Keratinocyte (primary cell): ENCODE measurements around the gene ADRB2. TPM values are rescaled to one million over a fixed set of nuclear protein-coding genes. Genes with fewer than 3 reads are reported as not detected.

Experiments used
- DNase-seq: peaks from one replicate; pipeline ENCODE4 v3.0.0-alpha.2; 2011; ENCODE audit warnings: low read depth, missing footprints, low spot score
- FAIRE-seq: peaks from 2 replicates; lab custom pipeline; 2011; peaks lifted over from hg19 to GRCh38; lab: Jason Lieb, UNC
- H2AFZ ChIP-seq: 2 replicates; pipeline ENCODE4 v1.6.0; 2012; ENCODE audit warnings: low read length, control low read depth, inconsistent platforms; ENCODE audit not compliant: control insufficient read depth
- H3K27ac ChIP-seq: 2 replicates; pipeline ENCODE4 v1.5.1; 2011; ENCODE audit warnings: low read length; ENCODE audit not compliant: control insufficient read depth, insufficient read depth
- H3K27me3 ChIP-seq: 3 replicates; pipeline ENCODE4 v1.6.0; 2011; ENCODE audit warnings: low read length; ENCODE audit not compliant: control insufficient read depth, insufficient read depth; ENCODE audit errors: extremely low read depth
- H3K36me3 ChIP-seq, 2 experiments: 2 replicates in 1 of 2; 3 replicates in 1 of 2; pipeline ENCODE4 v1.5.1; 2011; ENCODE audit warnings: low read length in 2 of 2, mild to moderate bottlenecking in 1 of 2; ENCODE audit not compliant: control insufficient read depth in 2 of 2, insufficient read depth in 2 of 2; ENCODE audit errors: extremely low read depth in 1 of 2
- H3K4me1 ChIP-seq: 3 replicates; pipeline ENCODE4 v1.5.1; 2011; ENCODE audit warnings: low read length; ENCODE audit not compliant: control insufficient read depth, insufficient read depth; ENCODE audit errors: extremely low read depth
- H3K4me2 ChIP-seq: 3 replicates; pipeline ENCODE4 v1.6.0; 2011; ENCODE audit warnings: low read depth, low read length; ENCODE audit not compliant: control insufficient read depth, insufficient read depth; ENCODE audit errors: extremely low read depth
- H3K4me3 ChIP-seq, 3 experiments: fragments of 200-600 bp in 1 of 3; sonication (generic) in 1 of 3; 2 replicates in 2 of 3; 3 replicates in 1 of 3; pipeline ENCODE4 v1.5.1; 2011 to 2016; ENCODE audit warnings: low read length in 3 of 3, mild to moderate bottlenecking in 3 of 3, control low read depth in 2 of 3, inconsistent platforms in 1 of 3, low read depth in 1 of 3, mixed read lengths in 1 of 3, mixed run types in 1 of 3, moderate library complexity in 1 of 3; ENCODE audit not compliant: control insufficient read depth in 2 of 3, insufficient read depth in 2 of 3; ENCODE audit errors: extremely low read depth in 1 of 3
- H3K79me2 ChIP-seq: 2 replicates; pipeline ENCODE4 v1.6.0; 2012; ENCODE audit warnings: low read length; ENCODE audit not compliant: control insufficient read depth, insufficient read depth
- H3K9ac ChIP-seq: 3 replicates; pipeline ENCODE4 v1.6.0; 2011; ENCODE audit warnings: low read length; ENCODE audit not compliant: control insufficient read depth, insufficient read depth; ENCODE audit errors: extremely low read depth
- H3K9me1 ChIP-seq: 3 replicates; pipeline ENCODE4 v1.6.0; 2011; ENCODE audit warnings: low read length; ENCODE audit not compliant: control insufficient read depth, insufficient read depth; ENCODE audit errors: extremely low read depth
- H3K9me3 ChIP-seq: 2 replicates; pipeline ENCODE4 v1.5.1; 2012; ENCODE audit warnings: low read depth, low read length; ENCODE audit not compliant: control insufficient read depth
- H4K20me1 ChIP-seq: 3 replicates; pipeline ENCODE4 v1.6.0; 2011; ENCODE audit warnings: low read length; ENCODE audit not compliant: control insufficient read depth, insufficient read depth; ENCODE audit errors: extremely low read depth
- CTCF ChIP-seq, 3 experiments: IDR thresholded peaks in 1 of 3; conservative IDR thresholded peaks in 1 of 3; optimal IDR thresholded peaks in 1 of 3; 2 replicates in 2 of 3; 3 replicates in 1 of 3; pipeline versions ENCODE3 to v1.5.1; 2011; ENCODE audit warnings: low read length in 3 of 3, mild to moderate bottlenecking in 3 of 3, moderate library complexity in 2 of 3, control low read depth in 1 of 3, inconsistent platforms in 1 of 3; ENCODE audit not compliant: insufficient read depth in 2 of 3; ENCODE audit errors: extremely low read depth in 1 of 3
- EZH2 ChIP-seq: IDR thresholded peaks from one replicate; pipeline ENCODE4 v1.6.1; 2012; ENCODE audit warnings: inconsistent platforms, mild to moderate bottlenecking, low read length, moderate library complexity
- dilution Hi-C: fragments of 300-500 bp; cut with MboI; formaldehyde crosslinking; loops from one replicate; pipeline ENCODE4 v1.7.0; 2020; ENCODE audit warnings: low sequenced_read_pairs; ENCODE audit not compliant: extremely low pct_ligation_motif_present
- polyA plus RNA-seq, 5 experiments: library from polyadenylated mRNA; depleted of rRNA in 3 of 5; stranded (reverse) in 3 of 5; stranded (forward) in 1 of 5; unstranded in 1 of 5; fragments of >200 nt; gene quantifications; 1 replicate in 1 of 5; 2 replicates in 3 of 5; 3 replicates in 1 of 5; pipeline versions ENCODE4 v1.2.1 to v1.2.3, GENCODE V29; 2011 to 2012; ENCODE audit warnings: missing spikeins in 2 of 5, low read depth in 1 of 5, low replicate concordance in 1 of 5

The ADRB2 gene
- polyA plus RNA-seq, 1 donor (not counting 4 experiments of a cell fraction or from before 2014, with no cell fraction given), result 39.7 TPM

GRCh38 chr5:148847456-148847855 is 21.0 kb downstream of the ADRB2 start:
- Histone ChIP-seq H3K79me2 (peaks cover 32% of the 10 kb centered on the region), H3K27me3 (no peaks in the 10 kb centered on the region), H4K20me1 (no peaks in the 10 kb centered on the region), H3K36me3 (peaks cover 5 to 11% of the 10 kb centered on the region in 2 experiments), H3K9me3 (no peaks in the 10 kb centered on the region), H3K4me3 (no peak overlapping the region), H2AFZ (no peak overlapping the region), H3K27ac (no peak overlapping the region), H3K4me1 (peaks cover 22% of the 10 kb centered on the region), H3K4me2 (no peak overlapping the region), H3K9ac (no peak overlapping the region), H3K9me1 (no peaks in the 10 kb centered on the region)
- DNase-seq (no peak), FAIRE-seq (no peak)
- TF ChIP-seq CTCF (optimal IDR thresholded peaks at IDR 0.05 in 1 of 3, IDR thresholded peaks at IDR 0.05 in 1 of 3, conservative IDR thresholded peaks at IDR 0.05 in 1 of 3; ENCODE audit: extremely low read depth in 1 of 3, insufficient read depth in 2 of 3, low read length in 3 of 3) (no peak), EZH2 (no peak)
- dilution Hi-C loops, result no loop called here

DNA sequence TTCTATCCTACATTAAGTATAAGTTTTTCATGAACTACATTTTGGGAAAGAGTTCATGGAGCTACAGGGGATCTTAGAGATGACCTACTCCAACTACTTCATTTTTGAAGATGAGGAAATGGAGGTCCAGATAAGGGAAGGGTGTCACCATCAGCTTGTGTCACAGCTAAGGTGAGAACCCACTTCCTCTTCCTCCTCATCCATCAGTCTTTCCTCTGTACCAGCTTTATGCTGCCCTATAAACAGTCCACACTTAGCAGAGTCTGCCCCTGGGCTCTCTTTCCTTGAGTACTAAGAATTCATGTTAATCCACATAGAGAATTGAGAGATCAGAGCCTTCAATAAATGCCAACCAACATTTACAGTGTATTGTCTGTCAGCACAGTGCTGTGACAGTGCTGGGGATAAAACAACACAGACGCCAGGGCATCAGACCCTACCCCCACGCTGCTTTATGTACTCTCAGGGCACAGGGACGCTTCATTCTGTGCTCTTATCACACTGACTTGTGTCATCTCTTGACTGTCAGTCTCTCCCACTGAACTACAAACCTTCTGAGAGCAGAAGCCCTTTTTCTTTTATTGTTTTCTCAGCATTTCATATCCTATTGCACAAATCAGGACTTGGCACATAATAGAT is 22.1 kb downstream of the ADRB2 start:
- no peaks in the 10 kb centered on the region for H3K9me3 ChIP-seq
- no peak overlapping the region for H3K4me2 ChIP-seq
- no peak overlapping the region for H3K27ac ChIP-seq
- DNase-seq (no peak), FAIRE-seq (peak; percentile 57)
- no peak overlapping the region for H3K4me3 ChIP-seq
- H3K27me3 ChIP-seq, result no peaks in the 10 kb centered on the region
- no peak overlapping the region for H3K9ac ChIP-seq
- H3K36me3 ChIP-seq, result peaks cover 6 to 11% of the 10 kb centered on the region in 2 experiments
- TF ChIP-seq EZH2 (no peak), CTCF (optimal IDR thresholded peaks at IDR 0.05 in 1 of 3, IDR thresholded peaks at IDR 0.05 in 1 of 3, conservative IDR thresholded peaks at IDR 0.05 in 1 of 3; ENCODE audit: extremely low read depth in 1 of 3, insufficient read depth in 2 of 3, low read length in 3 of 3) (no peak)
- H4K20me1 ChIP-seq, result no peaks in the 10 kb centered on the region
- peaks cover 24% of the 10 kb centered on the region for H3K79me2 ChIP-seq
- H2AFZ ChIP-seq, result no peak overlapping the region
- H3K9me1 ChIP-seq, result no peaks in the 10 kb centered on the region
- dilution Hi-C loops, result no loop called here
- H3K4me1 ChIP-seq, result peaks cover 12% of the 10 kb centered on the region
